Measurements from ENCODE around the gene ANKK1.

Gene ANKK1

DNA sequence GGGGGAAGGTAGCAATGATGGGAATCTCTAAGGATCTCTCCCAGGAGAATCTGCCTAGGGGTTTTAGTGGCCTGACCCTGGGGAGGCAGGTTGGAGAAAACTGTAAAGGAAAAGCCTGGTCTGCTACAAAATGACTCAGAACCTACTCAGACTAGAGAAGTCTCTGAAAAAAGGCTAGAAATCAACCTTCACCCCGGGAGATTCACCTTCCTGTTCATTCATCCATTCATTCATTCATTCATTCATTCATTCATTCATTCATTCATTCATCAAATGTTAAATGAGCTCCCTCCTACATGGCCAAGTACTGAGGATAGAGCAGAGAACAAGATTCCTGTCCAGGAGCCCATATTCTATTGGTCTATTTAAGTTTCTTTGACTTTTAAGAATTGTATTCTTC, 8.9 kb upstream of the ANKK1 start:
- DNase-seq, result no peak
- no peak for ATAC-seq

DNA sequence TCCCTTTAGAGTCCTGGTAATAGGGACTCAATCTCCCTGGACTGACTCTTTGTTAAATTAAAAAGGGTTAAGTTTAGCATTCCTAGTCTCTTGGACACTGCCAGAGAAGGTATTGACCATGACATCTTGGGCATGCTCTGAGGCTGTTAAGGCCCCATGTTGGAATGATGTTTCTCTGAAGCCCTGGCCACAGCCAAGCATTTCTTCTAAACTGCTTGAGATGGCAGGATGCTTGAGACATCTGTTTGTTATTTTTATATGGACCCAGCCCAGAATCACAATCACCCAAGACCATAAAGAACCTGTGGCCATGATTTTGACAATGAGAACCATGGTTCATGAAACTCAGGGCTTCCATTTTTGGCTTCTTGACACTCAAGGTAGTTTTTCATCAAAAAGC, 5.5 kb upstream of the ANKK1 start:
- ATAC-seq, result no peak

DNA sequence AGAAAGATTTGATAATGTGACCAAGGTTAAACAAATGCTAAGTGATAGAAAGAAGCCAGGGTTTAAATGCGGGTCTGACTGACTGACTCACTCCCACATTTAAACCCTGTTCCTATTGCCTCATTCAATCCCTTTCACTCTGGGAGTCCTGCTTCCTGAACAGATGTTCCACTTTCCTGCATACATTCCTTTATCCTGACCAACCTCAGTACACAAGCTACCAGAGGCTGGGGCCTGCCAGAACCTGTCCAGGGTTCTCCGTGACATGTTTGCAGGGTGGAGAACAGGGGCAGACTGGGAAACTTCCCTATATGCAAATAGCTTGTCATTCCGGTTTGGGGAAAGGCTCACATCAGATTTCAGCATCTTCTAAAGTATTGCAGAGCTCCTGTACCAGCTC, 3.0 kb upstream of the ANKK1 start:
- ATAC-seq (no peak), DNase-seq (no peak)

More for the DNA sequence above, 5.5 kb upstream of the ANKK1 start:
- no peak for DNase-seq

DNA sequence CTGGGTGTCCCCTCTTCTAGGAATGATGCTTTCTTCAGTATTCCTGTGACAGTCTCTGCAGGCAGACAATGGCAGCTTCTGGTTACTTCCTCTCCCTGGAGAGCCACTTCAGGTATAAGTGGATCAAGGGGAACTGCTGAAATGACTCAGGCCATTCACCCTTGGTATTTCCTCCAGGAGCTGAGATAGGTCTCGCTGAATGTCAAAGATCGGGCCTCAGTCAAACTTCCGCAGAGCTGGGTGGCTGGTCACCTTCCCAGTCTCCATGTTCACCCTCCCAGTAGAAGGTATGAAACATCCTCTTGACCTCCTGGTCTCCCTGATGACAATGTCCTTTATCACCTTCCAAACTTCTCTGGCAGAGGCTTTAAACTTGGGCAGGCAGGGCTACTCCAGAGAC, 1.8 kb upstream of the ANKK1 start:
- ATAC-seq (no peak), DNase-seq (no peak)

DNA sequence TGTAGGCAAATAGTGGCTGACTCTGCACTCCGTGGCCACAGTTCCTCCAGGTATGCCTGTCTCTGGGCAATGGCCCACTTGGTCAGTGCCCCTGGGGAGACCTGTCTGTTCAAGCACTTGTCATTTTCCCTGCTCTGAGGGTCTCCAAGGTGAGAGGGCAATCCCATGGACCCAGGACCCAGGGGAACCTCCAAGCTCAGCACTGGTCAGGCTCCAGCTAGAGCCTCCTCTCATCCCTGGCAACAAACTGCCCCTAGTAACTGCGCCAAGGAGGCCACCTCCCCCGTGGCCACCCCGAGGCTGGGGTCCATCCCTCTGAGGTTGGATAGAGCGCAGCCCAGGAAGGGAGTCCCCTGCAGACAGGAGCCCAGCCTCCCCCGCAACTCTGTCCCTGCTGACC, 713 bp upstream of the ANKK1 start:
- DNase-seq (no peak), ATAC-seq (no peak)

DNA sequence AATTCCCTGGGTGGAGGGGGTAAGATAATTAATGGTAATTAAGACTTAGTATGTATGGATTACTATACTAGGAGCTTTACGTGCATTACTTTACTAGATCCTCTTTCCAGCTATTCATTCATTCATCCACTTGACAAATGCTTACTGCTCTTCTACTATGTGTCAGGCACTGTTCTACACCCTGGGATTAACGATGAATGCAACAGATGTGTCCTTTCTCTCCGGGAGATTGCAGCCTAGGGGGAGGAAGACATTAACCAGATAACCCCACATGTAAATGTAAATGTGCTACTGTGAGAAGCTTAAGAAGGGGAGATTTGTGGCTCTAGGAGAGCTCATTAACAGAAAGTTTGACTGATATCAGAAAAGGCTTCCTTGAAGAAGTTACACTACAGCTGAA, 1.7 kb downstream of the ANKK1 start:
- DNase-seq (no peak), ATAC-seq (no peak)

DNA sequence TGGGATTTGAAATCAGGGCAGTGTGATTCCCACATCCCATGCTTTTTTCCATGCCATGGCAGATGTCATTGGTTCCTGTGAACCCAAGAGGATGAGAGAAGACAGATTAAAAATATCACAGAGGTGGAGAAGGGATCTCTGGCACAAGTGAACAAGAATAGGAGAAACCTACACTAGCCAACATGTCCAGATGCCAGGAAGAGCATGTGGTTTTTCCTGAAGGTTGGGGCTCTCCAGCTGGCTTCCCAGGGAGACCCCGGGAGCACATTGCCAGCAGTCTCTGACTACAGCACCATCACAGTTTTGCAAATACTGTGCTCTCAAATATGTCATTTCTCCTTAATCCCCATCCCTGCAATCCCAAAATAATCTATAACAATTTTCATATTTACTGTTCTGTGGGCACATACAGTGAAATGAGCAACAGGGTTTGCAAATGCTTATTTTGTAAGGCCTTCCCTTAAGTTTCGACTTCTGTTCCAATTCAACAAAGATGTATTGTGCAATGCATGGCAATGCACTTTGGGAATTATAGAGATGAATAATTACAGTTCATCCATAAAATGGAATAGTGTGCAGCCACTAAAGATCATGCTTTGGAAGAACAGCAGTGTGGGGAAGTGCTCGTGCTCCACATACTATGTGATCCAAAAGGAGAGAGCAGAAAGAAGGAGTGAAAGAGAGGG, 4.8 kb downstream of the ANKK1 start:
- DNase-seq (no peak), ATAC-seq (no peak)

DNA sequence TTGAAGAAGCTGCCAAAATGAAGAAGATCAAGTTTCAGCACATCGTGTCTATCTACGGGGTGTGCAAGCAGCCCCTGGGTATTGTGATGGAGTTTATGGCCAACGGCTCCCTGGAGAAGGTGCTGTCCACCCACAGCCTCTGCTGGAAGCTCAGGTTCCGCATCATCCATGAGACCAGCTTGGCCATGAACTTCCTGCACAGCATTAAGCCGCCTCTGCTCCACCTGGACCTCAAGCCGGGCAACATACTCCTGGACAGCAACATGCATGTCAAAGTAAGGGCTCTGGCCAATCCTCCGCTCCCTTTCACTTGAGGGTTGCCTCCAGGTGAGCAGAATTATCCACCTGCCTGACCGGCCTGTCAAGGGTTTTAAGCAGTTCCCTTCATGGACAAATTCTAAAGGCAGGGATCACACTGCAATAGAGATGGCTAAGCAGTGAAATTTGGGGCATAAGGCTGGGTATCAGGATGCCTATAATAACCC, 6.0 kb downstream of the ANKK1 start:
- ATAC-seq, result no peak
- no peak for DNase-seq

DNA sequence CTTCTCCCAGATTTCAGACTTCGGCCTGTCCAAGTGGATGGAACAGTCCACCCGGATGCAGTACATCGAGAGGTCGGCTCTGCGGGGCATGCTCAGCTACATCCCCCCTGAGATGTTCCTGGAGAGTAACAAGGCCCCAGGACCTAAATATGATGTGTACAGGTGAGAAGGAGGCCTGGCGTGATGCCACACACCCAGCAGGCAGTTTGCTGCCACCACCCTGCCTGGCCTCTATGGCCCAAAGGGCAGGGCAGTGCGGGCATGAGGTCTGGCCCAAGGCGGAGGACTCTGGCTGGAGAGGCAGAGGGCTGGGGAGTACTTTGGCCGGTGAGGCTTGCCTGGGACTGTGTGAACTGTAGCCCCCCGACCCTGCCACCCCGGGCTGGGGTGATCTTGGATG, 7.3 kb downstream of the ANKK1 start:
- ATAC-seq (no peak), DNase-seq (no peak)

DNA sequence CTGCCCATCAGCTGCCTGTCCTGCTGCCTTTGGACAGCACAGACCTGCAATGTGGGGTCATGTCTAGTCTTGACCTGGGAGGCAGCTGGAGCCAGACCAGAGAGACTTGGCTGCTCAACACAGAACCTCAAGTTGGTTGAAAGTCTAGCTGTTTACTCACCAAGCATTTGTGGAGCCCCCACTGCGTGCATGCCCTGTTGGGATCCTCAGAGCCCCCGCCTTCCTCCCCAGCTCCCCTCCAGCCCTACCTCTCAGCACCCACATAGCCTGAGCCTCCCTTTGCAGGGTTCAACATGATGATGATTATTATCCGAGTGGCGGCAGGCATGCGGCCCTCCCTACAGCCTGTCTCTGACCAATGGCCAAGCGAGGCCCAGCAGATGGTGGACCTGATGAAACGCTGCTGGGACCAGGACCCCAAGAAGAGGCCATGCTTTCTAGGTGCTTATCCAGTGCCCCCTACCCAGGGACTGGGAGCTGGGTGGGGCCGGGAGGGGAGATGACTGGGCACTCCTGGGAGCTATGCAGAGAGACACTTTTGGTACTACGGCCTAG, 8.3 kb downstream of the ANKK1 start:
- ATAC-seq, result no peak

DNA sequence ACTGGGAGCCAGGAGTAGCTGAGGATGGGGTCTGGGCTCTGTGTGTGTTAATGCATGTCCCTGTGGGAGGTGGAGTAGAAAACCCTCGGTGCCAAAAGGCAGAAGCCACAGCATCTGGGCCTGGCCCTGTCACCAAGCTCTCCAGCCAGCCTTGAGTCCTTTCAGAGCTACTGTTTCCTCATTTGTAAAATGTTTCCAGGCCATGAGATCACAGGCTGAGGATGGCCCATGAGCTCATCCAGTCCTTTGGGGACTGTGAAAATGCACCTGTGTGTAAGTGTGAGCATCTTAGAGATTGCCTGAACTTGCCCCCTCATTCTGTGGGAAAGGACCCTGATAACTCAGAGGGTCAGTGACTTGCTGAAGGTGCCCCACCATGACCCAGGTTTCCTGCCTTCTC, 9.1 kb downstream of the ANKK1 start:
- ATAC-seq, result no peak
- DNase-seq, result no peak

More for the DNA sequence above, 8.3 kb downstream of the ANKK1 start:
- DNase-seq, result no peak

DNA sequence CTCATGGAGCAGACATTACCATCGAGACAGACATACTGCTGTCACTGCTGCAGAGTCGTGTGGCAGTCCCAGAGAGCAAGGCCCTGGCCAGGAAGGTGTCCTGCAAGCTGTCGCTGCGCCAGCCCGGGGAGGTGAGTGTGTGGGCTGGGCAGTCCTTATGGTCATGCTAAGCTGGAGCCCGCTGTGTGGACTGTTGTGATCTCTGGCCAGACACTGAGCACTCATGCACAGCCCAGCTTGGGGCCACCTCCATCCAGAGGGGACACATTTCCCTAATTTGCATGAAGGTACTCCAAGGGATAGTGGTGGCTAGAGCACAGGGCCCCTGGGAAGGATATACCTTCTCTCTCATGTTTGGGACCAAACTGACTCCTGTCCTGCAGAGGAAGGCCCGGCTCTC, 9.6 kb downstream of the ANKK1 start:
- no peak for DNase-seq
- no peak for ATAC-seq

DNA sequence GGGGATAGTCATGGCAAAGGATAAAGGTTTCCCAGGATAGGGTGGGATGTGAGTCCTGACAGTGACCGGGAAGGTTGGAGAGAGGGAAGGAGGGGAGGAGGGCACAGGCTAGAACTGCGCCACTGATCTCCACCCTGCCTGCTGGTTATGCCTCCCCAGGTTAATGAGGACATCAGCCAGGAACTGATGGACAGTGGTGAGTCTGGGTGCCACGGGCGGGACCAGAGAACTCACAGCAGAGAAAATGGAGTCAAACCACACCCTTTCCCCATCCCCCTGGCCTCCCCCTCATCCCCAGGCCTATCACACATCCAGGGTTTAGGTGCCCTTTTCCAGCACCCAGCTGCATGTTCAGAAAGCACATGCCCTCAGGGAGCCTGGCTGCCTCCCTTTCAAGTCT, 10.2 kb downstream of the ANKK1 start:
- DNase-seq (no peak), ATAC-seq (no peak)

DNA sequence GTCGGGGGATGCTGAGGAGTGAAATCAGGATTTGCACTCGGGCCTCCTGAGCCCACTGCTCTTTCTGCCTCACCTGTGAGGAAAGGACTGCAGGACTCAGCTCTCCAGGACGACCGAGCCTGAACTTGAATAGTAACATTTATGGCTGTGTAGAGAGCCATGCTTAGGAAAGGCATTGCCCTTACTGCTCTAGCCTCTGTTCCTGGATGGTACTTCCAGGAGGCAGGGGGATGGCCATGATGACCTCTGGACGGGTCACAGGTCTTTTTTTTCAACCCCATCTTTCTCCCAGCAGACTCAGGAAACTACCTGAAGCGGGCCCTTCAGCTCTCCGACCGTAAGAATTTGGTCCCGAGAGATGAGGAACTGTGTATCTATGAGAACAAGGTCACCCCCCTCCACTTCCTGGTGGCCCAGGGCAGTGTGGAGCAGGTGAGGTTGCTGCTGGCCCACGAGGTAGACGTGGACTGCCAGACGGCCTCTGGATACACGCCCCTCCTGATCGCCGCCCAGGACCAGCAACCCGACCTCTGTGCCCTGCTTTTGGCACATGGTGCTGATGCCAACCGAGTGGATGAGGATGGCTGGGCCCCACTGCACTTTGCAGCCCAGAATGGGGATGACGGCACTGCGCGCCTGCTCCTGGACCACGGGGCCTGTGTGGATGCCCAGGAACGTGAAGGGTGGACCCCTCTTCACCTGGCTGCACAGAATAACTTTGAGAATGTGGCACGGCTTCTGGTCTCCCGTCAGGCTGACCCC, 11.3 kb downstream of the ANKK1 start:
- DNase-seq (no peak), ATAC-seq (no peak)

DNA sequence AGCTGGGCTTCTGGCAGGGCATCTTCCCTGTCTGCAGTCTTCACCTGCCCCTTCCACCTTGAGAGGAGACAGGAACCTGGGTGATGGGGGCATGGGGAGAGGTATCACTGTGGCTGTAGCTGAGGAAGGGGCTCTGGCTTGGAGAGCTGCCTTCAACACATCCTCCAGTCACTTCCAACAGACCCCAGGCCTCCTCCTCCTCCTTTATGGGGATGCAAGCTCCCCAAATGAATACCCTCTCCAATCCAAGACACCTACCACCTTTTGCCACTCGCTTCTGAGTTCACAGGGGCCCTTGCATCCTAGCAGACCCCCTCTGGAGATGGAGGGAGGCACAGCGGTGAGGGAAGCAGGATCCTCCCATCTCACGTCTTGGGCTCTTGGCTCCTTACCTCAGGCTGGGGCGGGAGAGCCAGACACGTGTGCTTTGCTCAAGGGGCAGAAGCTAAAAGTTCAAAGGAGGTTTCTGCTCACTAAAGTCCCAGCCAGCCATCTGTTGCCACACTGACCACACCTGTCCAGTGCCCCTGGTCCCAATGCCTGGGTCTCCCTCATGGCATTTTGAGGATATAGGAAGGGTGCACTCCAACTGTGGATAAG, 13.2 kb downstream of the ANKK1 start:
- ATAC-seq, result no peak

DNA sequence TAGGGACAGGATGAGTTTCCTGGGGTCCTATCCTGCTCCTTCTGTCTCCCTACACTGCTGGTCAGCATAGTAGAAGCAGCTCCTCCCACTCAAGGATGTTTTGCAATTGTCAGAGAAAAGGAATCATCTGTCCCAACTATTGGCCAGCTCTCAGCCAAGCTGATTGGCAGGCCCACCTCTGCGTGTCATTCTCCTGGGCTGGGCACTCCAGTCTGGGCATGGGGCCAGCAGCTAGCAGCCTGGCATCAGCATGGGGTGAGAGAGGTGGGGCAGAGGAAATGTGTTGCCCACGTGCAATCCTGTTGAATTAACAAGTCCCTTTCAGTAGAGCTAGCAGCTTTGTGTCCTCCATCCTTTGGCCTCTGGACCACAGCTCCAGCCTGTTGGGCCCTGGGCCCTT, 14.1 kb downstream of the ANKK1 start:
- ATAC-seq, result no peak
- DNase-seq, result no peak

More for the DNA sequence above, 13.2 kb downstream of the ANKK1 start:
- no peak for DNase-seq

DNA sequence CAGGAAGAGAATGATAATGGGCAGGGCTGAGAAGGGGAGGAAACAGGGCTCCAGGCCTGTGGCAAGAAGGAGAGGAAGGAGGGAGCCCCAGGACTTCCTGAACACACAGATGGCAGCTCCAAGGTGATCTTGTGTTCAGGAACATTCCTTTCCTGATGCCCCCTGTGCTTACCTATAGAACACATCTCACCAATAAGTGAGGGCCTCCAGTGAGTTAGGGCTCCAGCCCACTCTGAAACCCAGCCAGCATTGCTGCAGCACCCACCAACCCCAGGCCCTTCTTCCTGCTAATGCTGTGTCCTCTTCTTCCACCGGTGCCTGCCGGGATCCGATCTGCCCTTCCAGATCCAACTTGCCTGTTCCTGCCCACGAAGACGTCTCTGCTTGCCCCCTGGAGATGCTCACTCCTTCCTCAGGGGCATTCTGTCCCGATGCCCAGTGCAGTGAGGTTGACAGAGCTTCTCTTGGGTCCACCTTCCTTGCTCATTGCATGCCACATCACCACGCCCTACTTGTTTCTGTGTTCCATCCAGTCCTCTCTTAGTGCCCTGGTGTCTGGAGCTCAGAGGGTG, 17.4 kb downstream of the ANKK1 start:
- ATAC-seq, result no peak
- DNase-seq, result no peak

DNA sequence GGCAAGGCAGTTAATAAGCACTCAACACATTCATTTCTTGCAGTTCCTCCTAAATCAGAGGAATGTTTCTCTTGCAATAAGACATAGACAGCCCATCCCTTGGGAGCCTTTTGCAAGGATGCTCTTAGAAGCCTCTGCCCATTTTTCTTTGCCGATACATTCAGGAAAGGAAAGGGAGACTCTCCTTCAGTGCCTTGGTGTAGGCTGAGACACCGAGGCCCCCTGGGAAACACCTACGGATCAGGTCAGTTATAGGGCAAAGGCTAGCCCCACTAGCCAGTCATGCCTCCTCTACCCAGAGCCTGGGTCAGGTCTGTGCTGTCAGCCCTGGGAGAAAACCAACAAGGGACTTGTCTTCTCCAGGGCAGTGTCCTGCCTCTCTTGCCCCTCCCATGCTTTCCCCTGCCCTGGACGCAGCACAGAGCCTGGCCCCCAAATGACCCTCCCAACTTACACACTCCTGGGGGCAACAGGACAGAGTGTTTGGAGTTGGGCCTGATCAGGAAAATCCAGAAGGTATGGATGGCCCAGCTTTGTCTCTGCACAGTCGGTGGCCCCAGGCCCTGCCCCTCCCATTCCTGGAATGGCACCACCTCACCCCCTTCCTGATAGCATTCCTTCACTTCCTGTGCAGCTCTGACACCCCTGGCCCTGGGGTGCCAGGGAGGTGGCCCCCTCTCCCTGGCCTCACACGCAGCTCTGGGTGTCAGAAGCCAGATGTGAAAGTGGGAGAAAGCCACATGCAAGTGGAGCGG, 18.3 kb downstream of the ANKK1 start:
- ATAC-seq (no peak), DNase-seq (no peak)

DNA sequence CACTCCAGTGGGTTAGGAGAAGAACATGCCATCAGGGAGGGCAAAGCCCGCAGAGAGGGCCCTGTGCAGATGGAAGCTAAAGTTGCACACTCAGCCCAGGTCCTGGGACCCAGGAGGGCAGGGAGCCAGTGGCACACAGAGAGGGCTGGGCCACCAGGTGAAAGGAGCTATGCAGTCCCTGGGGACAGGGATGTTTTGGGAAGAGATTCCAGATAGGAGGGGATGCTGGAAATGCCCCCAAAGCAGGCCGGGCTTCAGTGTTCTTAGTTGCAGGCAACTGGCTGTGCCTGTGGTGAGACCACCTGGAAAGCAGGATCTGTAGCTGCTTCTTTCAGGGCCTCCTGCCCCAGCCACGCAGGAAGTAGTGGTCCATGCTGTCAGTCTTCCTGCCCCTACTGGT, 19.6 kb downstream of the ANKK1 start:
- no peak for DNase-seq
- no peak for ATAC-seq

DNA sequence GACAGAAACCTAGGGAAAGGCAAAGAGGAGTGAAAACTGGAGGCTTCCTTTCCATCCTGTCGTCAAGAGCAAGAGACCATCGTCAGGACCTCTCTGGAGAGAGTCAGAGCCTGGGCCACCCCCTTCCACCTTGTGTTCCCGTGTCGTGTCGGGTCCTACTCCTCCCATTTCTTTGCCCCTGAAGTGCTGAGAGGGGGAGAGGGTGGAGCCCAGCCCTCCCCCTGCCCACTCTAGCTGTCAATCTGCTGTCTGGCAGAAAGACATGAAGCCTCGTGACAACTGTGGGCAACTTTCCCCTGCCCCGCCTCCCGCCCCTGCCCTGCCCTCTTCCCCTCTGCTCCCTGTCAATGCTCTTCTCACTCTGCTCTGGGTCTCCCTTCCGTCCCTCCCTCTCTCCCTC, 20.6 kb downstream of the ANKK1 start:
- DNase-seq (no peak), ATAC-seq (no peak)

DNA sequence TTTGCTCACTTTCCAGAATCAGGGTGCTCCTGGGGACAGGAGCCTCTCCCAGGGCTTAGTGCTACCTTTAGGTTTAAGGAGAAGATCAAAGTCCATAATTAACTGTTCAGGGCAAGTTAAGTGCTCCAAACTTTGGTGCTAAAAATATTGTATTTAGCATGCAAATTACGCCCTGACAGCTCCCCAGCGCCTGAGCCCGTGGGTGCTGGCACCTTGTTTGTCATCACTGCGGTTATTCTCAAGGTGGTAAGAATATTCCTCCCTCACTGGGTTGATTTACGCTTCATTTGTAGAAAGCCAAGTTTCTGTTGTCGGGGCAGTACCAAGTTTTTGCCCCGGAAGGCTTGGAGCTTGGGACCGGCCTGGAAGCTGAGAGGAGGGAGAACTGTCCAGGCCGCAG, 21.3 kb downstream of the ANKK1 start:
- ATAC-seq, result no peak

DNA sequence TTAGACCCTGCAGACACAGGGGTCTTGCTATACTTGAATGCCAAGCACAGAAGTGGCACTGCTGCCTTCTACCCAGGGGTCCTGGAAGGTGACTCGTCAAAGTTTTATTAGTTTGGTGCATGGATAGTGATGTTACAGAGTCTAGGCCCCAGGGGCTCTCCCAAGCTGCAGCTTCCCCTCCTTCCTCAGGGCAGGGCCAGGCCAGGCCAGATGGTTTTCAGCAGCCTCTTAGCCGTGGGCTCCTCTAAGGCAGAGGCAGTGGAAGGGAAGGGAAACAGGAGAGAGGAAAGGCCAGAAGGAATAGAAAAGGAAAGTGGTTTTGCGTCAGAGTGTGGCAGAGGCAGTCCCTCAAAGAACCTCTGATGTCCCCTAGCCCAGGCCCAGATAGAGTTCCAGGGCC, 21.9 kb downstream of the ANKK1 start:
- no peak for DNase-seq
- ATAC-seq, result no peak

More for the DNA sequence above, 21.3 kb downstream of the ANKK1 start:
- no peak for DNase-seq
